ENCODE results near the gene DENND1C. TPM values are rescaled to one million over a fixed set of nuclear protein-coding genes. Genes with fewer than 3 reads are reported as not detected.
"Not testable (repeated sequence)": the region's sequence is repeated elsewhere in the genome, so short reads cannot be mapped to it uniquely, and the experiment has no call there.

Gene DENND1C
- total and polyA plus RNA-seq, 9 of the 15 experiments (the other 6 are each of a cell fraction or from before 2014, with no cell fraction given): 0.03 to 1.2 (median 0.32) TPM; not detected in 1

DNA sequence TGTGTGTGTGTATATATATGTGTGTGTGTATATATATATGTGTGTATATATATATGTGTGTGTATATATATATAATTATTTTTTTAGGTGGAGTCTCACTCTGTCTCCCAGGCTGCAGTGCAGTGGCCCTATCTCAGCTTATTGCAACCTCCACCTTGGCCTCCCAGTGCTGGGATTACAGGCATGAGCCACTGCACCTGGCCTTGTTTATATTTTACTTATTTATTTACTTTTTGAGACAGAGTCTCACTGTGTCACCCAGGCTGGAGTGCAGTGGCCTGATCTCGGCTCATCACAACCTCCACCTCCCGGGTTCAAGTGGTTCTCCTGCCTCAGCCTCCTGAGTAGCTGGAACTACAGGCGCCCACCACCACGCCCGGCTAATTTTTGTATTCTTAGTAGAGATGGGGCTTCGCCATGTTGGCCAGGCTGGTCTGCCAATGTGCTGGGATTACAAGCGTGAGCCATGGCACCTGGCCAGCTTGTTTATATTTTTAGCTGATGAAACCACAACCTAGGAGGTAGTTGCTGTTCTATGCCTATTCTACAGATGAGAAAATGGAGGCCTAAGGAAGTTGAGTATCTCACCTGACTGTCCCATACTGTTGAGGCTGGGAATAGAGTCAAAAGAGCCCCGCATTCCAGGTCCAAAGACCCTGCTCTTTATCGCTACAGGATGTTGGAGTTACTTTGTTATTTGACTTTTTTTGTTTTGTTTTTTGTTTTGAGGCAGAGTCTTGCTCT is 26.6 kb upstream of the DENND1C start:
- H3K27me3 ChIP-seq (ENCODE audit: control insufficient read depth in 2 of 2, insufficient read depth in 2 of 2, low read length in 2 of 2); H3K4me3 ChIP-seq; intact Hi-C loops (cut with micrococcal nuclease); H3K4me2 ChIP-seq (ENCODE audit: insufficient read depth, low read length); DNase-seq (ENCODE audit: extremely low read depth in 1 of 4, low spot score in 3 of 4); CTCF ChIA-PET (ENCODE audit: low intra/inter-chr PET ratio); H3K79me2 ChIP-seq (ENCODE audit: control insufficient read depth, insufficient read depth, low read length); H3K36me3 ChIP-seq (ENCODE audit: control insufficient read depth, insufficient read depth, low read length); ATAC-seq; H3K9ac ChIP-seq (ENCODE audit: insufficient read depth in 1 of 2, low read depth in 2 of 2, low read length in 2 of 2); in situ Hi-C loops (cut with MboI); BruUV-seq (replicated peaks); FAIRE-seq; H4K20me1 ChIP-seq (replicated peaks; ENCODE audit: control insufficient read depth, insufficient read depth, low read length); H3K9me3 ChIP-seq (replicated peaks; ENCODE audit: control insufficient read depth, insufficient read depth, low read depth, low read length); H3K9me1 ChIP-seq (ENCODE audit: control insufficient read depth, insufficient read depth, low read length); H3K27ac ChIP-seq (ENCODE audit: extremely low read depth, low read depth, low read length); H2AFZ ChIP-seq (ENCODE audit: low read depth, low read length): not testable (repeated sequence)
- WGBS (ENCODE audit: insufficient coverage, low coverage, missing lambda C conversion rate): 82% methylated on average over 9 of the region's 9 CpGs
- H3K4me1 ChIP-seq (replicated peaks in 1 of 2; ENCODE audit: control insufficient read depth in 2 of 2, insufficient read depth in 2 of 2, low read length in 2 of 2): peaks cover 7 to 21% of the 10 kb centered on the region in 2 experiments; a peak in 4 of 5 replicates
- TF ChIP-seq RBM25 (IDR thresholded peaks at IDR 0.05; ENCODE audit: low read depth, low read length, severe bottlenecking): peak; percentile 55
- TF ChIP-seq KDM1A (IDR thresholded peaks at IDR 0.05): 0 out of 4 replicates have a peak, but pooled peaks of 1 of the 2 experiments have one; percentile 8
- POLR2A ChIA-PET: interaction anchor here (1.0 to 1.8 kb wide), 3 partner anchors 8 to 124 kb away, joined by 5 to 6 read pairs (median 5); partner anchors contain the start of gene TNFSF9

Measured in K562 (cell line).